SK-N-DZ (cell line): ENCODE results near the gene KIAA0232.
A peak's percentile ranks its signal among the peaks of the same experiment; 100 is the strongest.

Experiments used
- DNase-seq: peaks from one replicate; pipeline ENCODE4 v3.0.0-alpha.2; 2015; ENCODE audit warnings: low spot score

Gene KIAA0232

GRCh38 chr4:6848717-6849305 lies 66.3 kb downstream of the KIAA0232 start:
- peak; percentile 45 for DNase-seq

GRCh38 chr4:6849691-6850090 lies 67.2 kb downstream of the KIAA0232 start:
- no peak for DNase-seq

GRCh38 chr4:6851431-6851830 lies 68.9 kb downstream of the KIAA0232 start:
- no peak for DNase-seq

GRCh38 chr4:6851962-6852361 lies 69.4 kb downstream of the KIAA0232 start:
- DNase-seq = no peak

DNA sequence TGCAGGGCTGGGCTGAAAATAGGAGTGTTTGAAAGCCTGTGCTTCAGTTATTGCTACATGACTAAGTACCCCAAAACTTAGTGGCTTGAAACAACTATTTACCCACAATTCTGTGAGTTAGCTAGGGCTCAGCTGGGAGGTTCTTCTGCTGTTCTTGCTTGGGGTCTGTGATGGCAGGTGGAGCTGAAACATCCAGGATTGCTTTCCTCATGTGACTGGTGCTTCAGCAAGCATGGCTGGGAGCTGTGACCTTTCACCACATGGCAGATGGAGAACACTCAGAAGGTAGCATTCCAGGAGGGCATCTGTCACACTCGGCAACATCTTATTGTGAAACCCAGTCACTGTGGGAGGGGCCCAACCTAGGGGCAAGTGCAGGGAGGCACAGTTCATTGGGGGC lies 70.1 kb downstream of the KIAA0232 start:
- DNase-seq = no peak

- no peak for DNase-seq
These were observed 71.7 kb downstream of the KIAA0232 start for GRCh38 chr4:6854098-6854744.

DNA sequence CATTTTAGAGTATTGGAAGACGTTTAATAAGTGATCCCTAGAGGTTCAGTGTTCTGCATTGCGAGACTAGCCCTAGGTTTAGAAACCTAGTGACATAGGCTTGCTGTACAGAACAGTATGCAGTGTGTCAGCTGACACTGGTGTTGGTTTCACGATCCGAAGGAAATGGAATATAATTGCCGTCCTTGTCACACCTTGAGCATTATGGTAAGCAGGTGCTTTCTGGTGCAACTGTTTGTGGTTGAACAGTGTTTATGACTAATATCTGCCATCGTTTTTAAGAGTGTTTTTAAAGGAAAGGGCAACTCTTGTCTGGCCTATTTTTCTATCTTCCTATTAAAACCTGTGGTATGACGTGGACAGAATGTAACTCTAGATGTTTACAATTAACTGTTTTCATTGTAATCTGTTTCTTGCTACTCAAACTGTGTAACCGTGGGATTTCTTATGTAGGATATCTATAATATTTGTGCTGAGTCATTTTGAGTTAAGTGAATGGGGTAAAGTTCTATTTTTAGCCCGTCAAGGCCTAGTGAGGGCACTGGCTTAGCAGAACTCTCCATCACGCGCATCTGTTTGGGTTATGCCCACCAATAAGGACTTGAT lies 73.3 kb downstream of the KIAA0232 start:
- DNase-seq = no peak

DNA sequence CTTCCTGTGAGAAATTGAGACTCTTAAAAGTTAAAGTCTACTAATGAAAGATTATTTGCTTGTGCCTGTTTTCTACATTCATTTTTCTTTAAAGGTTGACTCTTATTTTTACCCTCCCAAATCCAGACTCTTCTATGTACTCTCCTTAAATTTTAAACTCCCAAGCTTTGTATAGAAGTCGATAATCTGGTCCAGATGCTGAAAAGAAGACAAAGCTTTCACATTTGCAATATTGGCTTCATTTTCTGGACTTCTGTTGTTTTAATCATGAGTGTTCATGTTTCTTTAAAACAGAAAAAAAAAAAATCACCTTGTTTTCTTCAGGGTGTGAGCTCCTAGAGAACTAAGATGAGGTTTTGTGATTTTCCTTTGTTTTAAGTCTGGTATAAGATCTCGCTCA lies 73.9 kb downstream of the KIAA0232 start:
- DNase-seq = no peak

- DNase-seq = no peak
These were observed 74.7 kb downstream of the KIAA0232 start for GRCh38 chr4:6857009-6857882.

GRCh38 chr4:6858997-6859396 lies 76.5 kb downstream of the KIAA0232 start:
- no peak for DNase-seq

DNA sequence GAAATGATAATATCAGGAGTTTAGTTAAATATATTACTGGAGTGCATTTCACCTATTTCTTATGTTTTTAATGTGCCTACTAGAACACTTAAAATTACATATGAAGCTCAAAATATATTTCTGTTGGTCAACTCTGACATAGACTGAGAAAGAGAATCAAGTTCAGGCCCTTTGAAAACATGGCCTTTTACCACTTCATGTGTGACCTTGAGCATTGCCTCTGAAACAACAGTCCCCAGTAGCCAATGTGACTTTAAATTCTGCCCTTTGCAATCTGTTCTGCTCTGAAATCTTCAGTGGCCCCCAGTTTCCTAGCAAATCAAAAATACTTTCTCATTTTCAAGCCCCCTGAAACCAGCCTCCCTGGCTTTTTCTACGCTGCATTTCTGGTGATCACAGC lies 77.0 kb downstream of the KIAA0232 start:
- DNase-seq = no peak

- DNase-seq = no peak
These were observed 85.9 kb downstream of the KIAA0232 start for GRCh38 chr4:6868386-6868785.

DNA sequence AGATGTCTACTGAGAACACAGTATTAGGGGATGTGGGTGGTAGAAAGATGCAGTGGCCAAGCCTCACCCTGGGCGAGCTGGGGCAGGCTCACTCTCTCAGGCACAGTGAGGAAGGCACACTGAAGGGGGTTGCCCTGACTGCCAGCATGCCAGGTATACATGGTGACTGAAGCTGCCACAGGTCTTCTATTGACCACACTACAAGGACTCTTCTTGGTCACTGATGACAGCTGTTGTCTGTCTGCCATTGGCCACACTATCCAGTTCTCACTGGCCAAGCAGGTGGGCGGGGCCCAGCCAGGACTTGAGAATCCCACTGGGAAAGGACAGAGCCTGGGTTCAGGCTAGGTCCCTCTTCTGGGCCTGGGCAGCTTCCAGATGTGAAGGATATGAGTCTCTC lies 87.4 kb downstream of the KIAA0232 start:
- DNase-seq = no peak

GRCh38 chr4:6873291-6873690 lies 90.8 kb downstream of the KIAA0232 start:
- no peak for DNase-seq

GRCh38 chr4:6873792-6874461 lies 91.4 kb downstream of the KIAA0232 start:
- peak; percentile 59 for DNase-seq

GRCh38 chr4:6874981-6875380 lies 92.5 kb downstream of the KIAA0232 start:
- no peak for DNase-seq

DNA sequence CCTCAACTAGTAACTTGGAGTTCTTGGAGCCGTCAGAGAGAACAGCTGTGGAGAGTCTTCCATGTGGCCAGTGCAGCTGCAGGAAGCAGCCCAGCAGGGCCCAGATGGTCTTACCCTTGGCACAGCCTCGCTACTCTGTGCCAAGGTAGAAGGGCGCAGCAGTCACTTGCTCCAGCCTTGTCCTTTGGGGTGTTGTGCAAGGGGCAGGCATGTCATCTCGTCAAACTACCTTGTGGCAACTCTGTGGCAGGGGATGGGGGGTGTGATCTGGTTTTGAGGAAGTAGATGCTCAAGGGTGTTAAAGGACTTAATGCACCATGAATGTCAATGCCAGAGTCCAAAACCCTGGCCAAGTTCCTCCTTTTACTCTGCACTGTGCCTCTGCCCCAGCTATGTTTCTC lies 92.9 kb downstream of the KIAA0232 start:
- DNase-seq = no peak

- DNase-seq = no peak
These were observed 93.9 kb downstream of the KIAA0232 start for GRCh38 chr4:6876440-6876839.

- DNase-seq = no peak
These were observed 94.5 kb downstream of the KIAA0232 start for GRCh38 chr4:6877067-6877466.

GRCh38 chr4:6878451-6879059 lies 96.0 kb downstream of the KIAA0232 start:
- no peak for DNase-seq

- no peak for DNase-seq
These were observed 98.2 kb downstream of the KIAA0232 start for GRCh38 chr4:6880691-6881090.
